ENCODE results near the gene OR1C1.
"Not testable (repeated sequence)": the region's sequence is repeated elsewhere in the genome, so short reads cannot be mapped to it uniquely, and the experiment has no call there.

OR1C1 gene

DNA sequence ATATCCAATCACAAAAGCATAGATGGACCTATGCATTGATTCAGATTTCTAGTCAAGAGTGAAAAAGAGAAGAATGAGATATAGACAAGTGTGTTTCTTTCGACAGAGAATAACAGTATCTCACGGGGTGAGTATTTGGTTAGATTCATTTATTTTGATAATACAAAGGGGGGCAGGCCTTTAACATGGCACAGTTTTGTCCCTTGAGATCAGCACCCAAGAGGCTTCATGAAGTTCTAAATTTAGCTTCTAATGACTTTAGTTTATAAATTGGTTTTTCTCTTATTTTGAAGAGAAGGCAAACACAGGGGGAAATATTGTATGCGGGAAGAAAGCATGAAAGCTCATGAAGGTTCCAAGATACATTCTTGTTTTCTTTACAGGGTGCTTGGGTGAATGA lies at the start of gene OR1C1:
Gene OR1C1, minus strand, starts transcription at position 101 of the 400 bp plus-strand sequence. CDS start 2,150 bp downstream, outside the sequence.
- TF ChIP-seq CTCF (IDR thresholded peaks at IDR 0.05; ENCODE audit: extremely low read depth, missing control alignments), result no peak
- no peak for DNase-seq (ENCODE audit: low spot score)

DNA sequence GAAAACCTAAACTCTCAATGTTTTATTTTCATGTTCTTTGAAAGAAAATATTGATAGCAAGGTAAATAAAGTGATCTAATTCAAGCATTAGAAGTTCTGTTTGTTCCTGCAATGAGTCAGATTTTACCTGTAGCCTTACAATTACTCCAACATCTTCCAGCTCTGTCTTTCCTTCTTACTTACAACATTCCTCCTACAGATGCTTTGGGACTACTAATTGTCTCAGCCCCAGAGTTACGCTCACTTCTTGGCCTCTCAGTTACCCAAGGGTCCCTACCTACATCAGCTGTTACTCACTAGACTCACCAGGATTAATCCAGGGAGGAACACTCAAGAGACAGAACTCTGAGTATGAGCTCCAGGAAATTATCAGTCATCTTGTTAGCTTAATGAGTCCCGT lies 37.2 kb upstream of the OR1C1 start:
- TF ChIP-seq CTCF (IDR thresholded peaks at IDR 0.05; ENCODE audit: extremely low read depth, missing control alignments), result no peak
- no peak for DNase-seq (ENCODE audit: low spot score)

GRCh38 chr1:247769603-247770002 lies 9.2 kb upstream of the OR1C1 start:
- no peak for TF ChIP-seq CTCF (IDR thresholded peaks at IDR 0.05; ENCODE audit: extremely low read depth, missing control alignments)
- no peak for DNase-seq (ENCODE audit: low spot score)

- not testable (repeated sequence) for DNase-seq (ENCODE audit: low spot score)
These were observed 6.0 kb downstream of the OR1C1 start for GRCh38 chr1:247754311-247754710.

DNA sequence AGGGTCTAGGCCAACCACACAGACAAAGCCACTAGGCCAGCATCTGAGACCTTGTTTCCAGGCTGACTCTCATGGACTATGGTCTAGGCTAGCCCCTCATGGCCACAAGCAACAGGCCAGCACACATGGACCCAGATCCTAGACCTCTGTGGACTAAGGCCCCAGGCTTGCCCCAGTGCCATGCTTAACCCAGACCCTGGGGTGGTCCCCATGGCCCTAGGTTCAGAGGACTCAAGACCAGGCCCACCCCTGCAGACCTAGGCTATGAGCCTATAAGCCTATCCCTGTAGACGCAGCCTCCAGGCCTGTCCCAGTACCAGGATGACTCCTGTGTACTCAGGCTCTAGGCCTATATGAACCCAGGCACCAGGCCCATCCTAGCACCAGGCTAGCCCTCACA lies 10.5 kb downstream of the OR1C1 start:
- no peak for DNase-seq (ENCODE audit: low spot score)
- no peak for TF ChIP-seq CTCF (IDR thresholded peaks at IDR 0.05; ENCODE audit: extremely low read depth, missing control alignments)

DNA sequence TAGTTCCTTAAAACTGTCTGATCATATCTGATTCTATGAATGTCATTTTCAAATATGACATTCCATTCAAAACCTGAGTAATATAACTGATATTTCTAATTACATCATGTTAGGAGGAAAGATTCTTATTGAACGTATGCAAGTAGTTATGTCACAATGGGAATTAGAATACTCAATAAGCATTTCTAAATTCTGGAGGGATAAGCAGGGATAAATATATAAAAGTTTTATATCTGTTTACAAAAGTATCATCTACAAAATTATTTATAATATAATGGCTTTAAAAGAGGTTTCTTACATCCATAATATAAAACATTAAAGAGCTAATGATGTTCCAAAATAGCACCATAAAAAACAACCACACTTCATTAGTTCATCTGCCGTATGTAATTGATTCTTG lies 12.3 kb downstream of the OR1C1 start, which contains the start of gene OR14A2:
Gene OR14A2, minus strand, starts transcription at position 101 of the 400 bp plus-strand sequence.
- DNase-seq (ENCODE audit: low spot score), result no peak
- no peak for TF ChIP-seq CTCF (IDR thresholded peaks at IDR 0.05; ENCODE audit: extremely low read depth, missing control alignments)

DNA sequence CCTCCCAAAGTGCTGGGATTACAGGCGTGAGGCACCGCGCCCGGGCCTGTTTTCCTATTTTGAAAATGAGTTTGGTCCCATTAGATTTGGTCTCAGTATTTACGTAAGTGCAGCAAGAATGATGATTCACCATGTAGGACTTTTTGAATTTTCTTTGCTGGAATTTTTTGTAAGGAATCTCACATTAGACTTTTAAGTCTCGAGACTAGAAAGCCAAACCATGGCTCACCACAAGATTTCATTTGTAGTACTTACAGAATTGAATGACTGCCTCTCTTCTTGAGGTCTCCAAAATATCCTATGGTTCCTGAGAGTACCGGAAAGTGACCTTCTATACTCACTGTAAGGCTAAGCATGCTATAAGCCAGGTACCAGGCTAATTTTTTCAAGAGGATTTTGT lies 12.7 kb downstream of the OR1C1 start:
- DNase-seq (ENCODE audit: low spot score), result no peak
- TF ChIP-seq CTCF (IDR thresholded peaks at IDR 0.05; ENCODE audit: extremely low read depth, missing control alignments), result no peak

DNA sequence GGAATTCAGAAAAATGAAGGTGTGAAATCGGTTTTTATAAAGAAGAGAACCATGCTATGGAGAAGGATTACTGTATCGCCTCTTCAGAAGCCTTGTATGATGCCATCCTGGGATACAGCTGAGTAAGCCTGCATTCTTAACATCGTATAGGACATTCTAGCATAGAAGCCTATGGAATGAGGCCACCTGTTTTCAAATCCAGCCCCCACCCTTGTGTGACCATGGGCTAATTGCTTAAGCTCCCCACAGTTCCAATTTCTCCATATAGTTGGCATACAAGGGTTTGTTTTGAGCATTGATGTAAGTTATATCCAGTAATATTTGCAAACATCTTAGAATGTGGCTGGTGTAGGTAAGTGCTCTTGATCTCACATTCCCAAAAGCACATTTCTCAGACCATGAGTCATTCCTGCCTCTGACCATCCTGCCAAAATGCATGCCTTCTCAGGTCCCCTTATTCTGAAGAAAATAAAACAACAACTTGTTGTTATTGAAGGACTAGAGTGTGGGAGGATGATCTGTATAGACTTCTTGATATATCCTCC lies 13.9 kb downstream of the OR1C1 start:
- TF ChIP-seq CTCF (IDR thresholded peaks at IDR 0.05; ENCODE audit: extremely low read depth, missing control alignments), result no peak
- DNase-seq (ENCODE audit: low spot score), result no peak

DNA sequence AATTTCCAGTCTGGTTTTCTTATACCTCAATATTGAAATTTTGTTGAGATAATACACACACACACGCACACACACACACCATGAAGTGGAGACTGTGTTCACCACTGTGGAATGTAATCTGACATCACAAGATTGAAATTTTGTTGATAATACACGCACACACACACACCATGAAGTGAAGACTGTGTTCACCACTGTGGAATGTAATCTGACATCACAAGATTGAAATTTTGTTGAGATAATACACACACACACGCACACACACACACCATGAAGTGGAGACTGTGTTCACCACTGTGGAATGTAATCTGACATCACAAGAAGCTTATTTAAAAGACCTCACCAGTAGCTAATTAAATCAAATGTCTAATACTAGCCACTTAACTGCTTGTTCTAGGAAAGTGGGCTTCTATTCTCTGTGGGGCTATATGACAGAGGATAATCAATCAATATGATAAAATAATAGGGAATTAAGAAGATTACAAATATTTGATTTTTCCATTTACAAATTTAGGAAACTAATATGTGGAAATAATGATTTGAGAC lies 18.1 kb downstream of the OR1C1 start:
- DNase-seq (ENCODE audit: low spot score), result not testable (repeated sequence)
